CD4-positive, alpha-beta T cell treated with Interleukin-10 for 1 hour (primary cell): ENCODE results near the gene FOXD4L3.
"Not testable (repeated sequence)": the region's sequence is repeated elsewhere in the genome, so short reads cannot be mapped to it uniquely, and the experiment has no call there.

Experiments
- DNase-seq: peaks from one replicate; pipeline ENCODE4 v3.0.0-alpha.2; 2020

The FOXD4L3 gene

GRCh38 chr9:68302567-68302966 is at the start of gene FOXD4L3:
Gene FOXD4L3, plus strand, starts transcription at chr9:68302867. Its CDS starts 85 bp downstream, at chr9:68302952.
- DNase-seq = not testable (repeated sequence)

GRCh38 chr9:68281041-68281440 is 21.6 kb upstream of the FOXD4L3 start:
- not testable (repeated sequence) for DNase-seq

GRCh38 chr9:68303771-68304170 is 1.1 kb downstream of the FOXD4L3 start:
- DNase-seq = not testable (repeated sequence)

GRCh38 chr9:68304212-68304611 is 1.5 kb downstream of the FOXD4L3 start:
- not testable (repeated sequence) for DNase-seq

GRCh38 chr9:68304777-68305176 is 2.1 kb downstream of the FOXD4L3 start:
- DNase-seq = not testable (repeated sequence)

GRCh38 chr9:68305680-68306285 is 3.1 kb downstream of the FOXD4L3 start:
- DNase-seq = not testable (repeated sequence)

- DNase-seq = not testable (repeated sequence)
Observed at GRCh38 chr9:68306391-68306964, 3.8 kb downstream of the FOXD4L3 start.

- not testable (repeated sequence) for DNase-seq
Observed at GRCh38 chr9:68307127-68307526, 4.5 kb downstream of the FOXD4L3 start.

- DNase-seq = not testable (repeated sequence)
Observed at GRCh38 chr9:68307654-68308053, 5.0 kb downstream of the FOXD4L3 start.

GRCh38 chr9:68311208-68311607 is 8.5 kb downstream of the FOXD4L3 start:
- DNase-seq = not testable (repeated sequence)

GRCh38 chr9:68318209-68318608 is 15.5 kb downstream of the FOXD4L3 start:
- DNase-seq = not testable (repeated sequence)

GRCh38 chr9:68323749-68324148 is 21.1 kb downstream of the FOXD4L3 start:
- DNase-seq = not testable (repeated sequence)

GRCh38 chr9:68324518-68324917 is 21.9 kb downstream of the FOXD4L3 start:
- not testable (repeated sequence) for DNase-seq

- not testable (repeated sequence) for DNase-seq
Observed at GRCh38 chr9:68329106-68329505, 26.4 kb downstream of the FOXD4L3 start.

GRCh38 chr9:68330531-68331173 is 28.0 kb downstream of the FOXD4L3 start:
- not testable (repeated sequence) for DNase-seq

- not testable (repeated sequence) for DNase-seq
Observed at GRCh38 chr9:68332122-68332521, 29.5 kb downstream of the FOXD4L3 start.

GRCh38 chr9:68335935-68336334 is 33.3 kb downstream of the FOXD4L3 start:
- DNase-seq = not testable (repeated sequence)

- not testable (repeated sequence) for DNase-seq
Observed at GRCh38 chr9:68336639-68337339, 34.1 kb downstream of the FOXD4L3 start.

- DNase-seq = not testable (repeated sequence)
Observed at GRCh38 chr9:68338000-68338399, 35.3 kb downstream of the FOXD4L3 start.

- DNase-seq = not testable (repeated sequence)
Observed at GRCh38 chr9:68342265-68343025, 39.8 kb downstream of the FOXD4L3 start.

- DNase-seq = not testable (repeated sequence)
Observed at GRCh38 chr9:68343242-68343641, 40.6 kb downstream of the FOXD4L3 start.

- DNase-seq = not testable (repeated sequence)
Observed at GRCh38 chr9:68343992-68344391, 41.3 kb downstream of the FOXD4L3 start.
